Stimulated activated CD8-positive, alpha-beta memory T cell treated with anti-CD3 and anti-CD28 coated beads, Interleukin-7, amount 100 ng/mL, for 24 hours (primary cell): ENCODE measurements around the gene CHP1.
"Not testable (repeated sequence)": the region's sequence is repeated elsewhere in the genome, so short reads cannot be mapped to it uniquely, and the experiment has no call there.

Experiments used
- DNase-seq: peaks from one replicate; pipeline ENCODE4 v3.0.0-alpha.2; 2020; ENCODE audit warnings: low read depth

CHP1 gene

GRCh38 chr15:41230650-41231421, at the start of gene CHP1, which contains the start of gene EXD1:
Gene CHP1, plus strand, starts transcription at chr15:41231268. Its CDS starts 115 bp downstream, at chr15:41231383.
Gene EXD1, minus strand, starts transcription at chr15:41230757. Its CDS starts 4,182 bp downstream, at chr15:41226575.
- DNase-seq, result peak; percentile 96

GRCh38 chr15:41182266-41182665, 48.8 kb upstream of the CHP1 start:
- DNase-seq, result no peak

- DNase-seq, result no peak
Measured at GRCh38 chr15:41183581-41183980, 47.5 kb upstream of the CHP1 start.

- DNase-seq, result no peak
Measured at GRCh38 chr15:41194444-41194843, 36.6 kb upstream of the CHP1 start.

GRCh38 chr15:41199470-41199869, 31.6 kb upstream of the CHP1 start:
- no peak for DNase-seq

- no peak for DNase-seq
Measured at GRCh38 chr15:41203395-41203794, 27.7 kb upstream of the CHP1 start.

- no peak for DNase-seq
Measured at GRCh38 chr15:41205315-41205714, 25.8 kb upstream of the CHP1 start.

- DNase-seq, result no peak
Measured at GRCh38 chr15:41207687-41208448, 23.2 kb upstream of the CHP1 start.

GRCh38 chr15:41215708-41216107, 15.4 kb upstream of the CHP1 start:
- no peak for DNase-seq

GRCh38 chr15:41218851-41219250, 12.2 kb upstream of the CHP1 start:
- DNase-seq, result no peak

GRCh38 chr15:41219381-41219780, 11.7 kb upstream of the CHP1 start:
- no peak for DNase-seq

- no peak for DNase-seq
Measured at GRCh38 chr15:41230345-41230649, 771 bp upstream of the CHP1 start.

GRCh38 chr15:41231422-41232226, 556 bp downstream of the CHP1 start:
- no peak for DNase-seq

GRCh38 chr15:41233367-41233771, 2.3 kb downstream of the CHP1 start:
- no peak for DNase-seq

- not testable (repeated sequence) for DNase-seq
Measured at GRCh38 chr15:41235228-41235627, 4.2 kb downstream of the CHP1 start.

GRCh38 chr15:41235929-41236328, 4.9 kb downstream of the CHP1 start:
- no peak for DNase-seq

GRCh38 chr15:41238100-41238499, 7.0 kb downstream of the CHP1 start:
- DNase-seq, result no peak

GRCh38 chr15:41241221-41241964, 10.3 kb downstream of the CHP1 start:
- DNase-seq, result no peak

- not testable (repeated sequence) for DNase-seq
Measured at GRCh38 chr15:41250745-41251144, 19.7 kb downstream of the CHP1 start.

GRCh38 chr15:41251411-41251810, 20.3 kb downstream of the CHP1 start:
- no peak for DNase-seq

GRCh38 chr15:41254560-41254959, 23.5 kb downstream of the CHP1 start:
- DNase-seq, result no peak

- no peak for DNase-seq
Measured at GRCh38 chr15:41256103-41256502, 25.0 kb downstream of the CHP1 start.
